ENCODE results near the gene NTRK1. TPM values are rescaled to one million over a fixed set of nuclear protein-coding genes. Genes with fewer than 3 reads are reported as not detected.

NTRK1 gene
- total RNA-seq, 1 donor from 2014 or later = not detected

Other genes with a start within 250 kb of the NTRK1 start
- not detected in 2 replicates for gene HAPLN2, start 241.4 kb upstream of the NTRK1 start, total RNA-seq
- gene BCAN, start 218.7 kb upstream of the NTRK1 start, total RNA-seq = not detected in 2 replicates
- 32.9 and 57.3 TPM in 2 replicates for gene NES, start 183.5 kb upstream of the NTRK1 start, total RNA-seq
- not detected in 2 replicates for gene CRABP2, start 155.3 kb upstream of the NTRK1 start, total RNA-seq
- gene METTL25B, start 132.4 kb upstream of the NTRK1 start, total RNA-seq = 6.5 and 18.3 TPM in 2 replicates
- gene ISG20L2, start 132.1 kb upstream of the NTRK1 start, total RNA-seq = 4.4 and 6.3 TPM in 2 replicates
- gene MRPL24, start 119.8 kb upstream of the NTRK1 start, total RNA-seq = 40.3 TPM in 2 replicates
- gene HDGF, start 109.2 kb upstream of the NTRK1 start, total RNA-seq = 88.5 and 94.4 TPM in 2 replicates
- gene PRCC, start 93.3 kb upstream of the NTRK1 start, total RNA-seq = 6.8 and 9.3 TPM in 2 replicates
- under 0.01 TPM in 1 of 2 replicates, not detected in the other for gene SH2D2A, start 44.0 kb upstream of the NTRK1 start, total RNA-seq
- gene INSRR, start 1.7 kb upstream of the NTRK1 start, total RNA-seq = not detected in 2 replicates
- gene PEAR1, start 32.9 kb downstream of the NTRK1 start, total RNA-seq = 10.2 and 16.3 TPM in 2 replicates
- under 0.01 TPM in 2 replicates for gene LRRC71, start 59.8 kb downstream of the NTRK1 start, total RNA-seq
- 16.8 and 21.0 TPM in 2 replicates for gene ARHGEF11, start 184.9 kb downstream of the NTRK1 start, total RNA-seq
- gene ETV3L, start 238.9 kb downstream of the NTRK1 start, total RNA-seq = not detected in 2 replicates